ELR (cell line): ENCODE data around the gene PUS1.

Experiments used
- DNase-seq: peaks from one replicate; pipeline ENCODE4 v3.0.0-alpha.2; 2015; ENCODE audit warnings: low read depth

Gene PUS1

GRCh38 chr12:131916306-131917138, 12.6 kb upstream of the PUS1 start:
- peak; percentile 17 for DNase-seq

- no peak for DNase-seq
These were observed 11.9 kb upstream of the PUS1 start for GRCh38 chr12:131917139-131917710.

GRCh38 chr12:131917711-131918306, 11.3 kb upstream of the PUS1 start:
- no peak for DNase-seq

- no peak for DNase-seq
These were observed 10.6 kb upstream of the PUS1 start for GRCh38 chr12:131918311-131919050.

DNA sequence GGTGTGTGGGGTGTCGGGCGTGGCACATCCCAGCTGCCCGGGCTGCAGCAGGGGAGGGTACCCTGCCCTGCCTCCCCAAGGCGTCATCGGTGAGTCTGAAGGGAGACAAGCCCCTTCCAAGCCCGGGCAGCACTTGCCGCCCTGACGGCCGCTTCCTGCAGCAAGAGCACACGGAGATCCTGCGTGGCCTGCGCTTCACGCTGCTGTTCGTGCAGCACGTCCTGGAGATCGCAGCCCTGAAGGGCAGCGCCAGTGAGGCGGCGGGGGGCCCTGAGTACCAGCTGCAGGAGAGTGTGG, 10.1 kb upstream of the PUS1 start:
- DNase-seq = no peak

DNA sequence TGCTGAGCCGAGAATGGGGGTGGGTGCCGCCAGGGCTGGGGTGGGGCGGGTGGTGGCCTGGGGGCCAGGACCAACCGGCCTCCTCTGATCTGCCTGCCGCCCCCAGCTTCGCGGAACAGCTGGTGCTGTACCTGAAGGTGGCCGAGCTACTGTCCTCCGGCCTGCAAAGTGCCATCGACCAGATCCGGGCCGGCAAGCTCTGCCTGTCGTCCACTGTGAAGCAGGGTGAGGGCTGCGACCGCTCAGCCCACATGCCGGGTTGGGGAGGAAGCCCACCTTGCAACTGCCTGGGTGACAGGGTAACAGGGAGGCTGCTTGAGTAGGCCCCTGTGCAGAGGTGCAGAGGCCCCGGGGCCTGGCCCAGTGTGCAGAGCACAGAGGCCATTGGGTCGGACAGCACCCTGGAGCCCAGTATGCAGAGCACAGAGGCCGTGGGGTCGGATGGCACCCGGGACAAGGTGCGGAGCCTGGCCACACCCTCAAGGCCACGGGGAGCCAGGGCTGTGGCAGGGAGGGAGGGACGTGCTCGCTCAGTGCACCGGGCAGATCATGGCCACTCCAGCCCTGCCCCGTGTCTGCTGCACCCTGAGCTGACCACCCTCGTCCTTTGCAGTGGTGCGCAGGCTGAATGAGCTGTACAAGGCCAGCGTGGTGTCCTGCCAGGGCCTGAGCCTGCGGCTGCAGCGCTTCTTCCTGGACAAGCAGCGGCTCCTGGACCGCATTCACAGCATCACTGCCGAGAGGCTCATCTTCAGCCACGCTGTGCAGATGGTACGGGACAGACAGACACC, 9.5 kb upstream of the PUS1 start:
- no peak for DNase-seq

DNA sequence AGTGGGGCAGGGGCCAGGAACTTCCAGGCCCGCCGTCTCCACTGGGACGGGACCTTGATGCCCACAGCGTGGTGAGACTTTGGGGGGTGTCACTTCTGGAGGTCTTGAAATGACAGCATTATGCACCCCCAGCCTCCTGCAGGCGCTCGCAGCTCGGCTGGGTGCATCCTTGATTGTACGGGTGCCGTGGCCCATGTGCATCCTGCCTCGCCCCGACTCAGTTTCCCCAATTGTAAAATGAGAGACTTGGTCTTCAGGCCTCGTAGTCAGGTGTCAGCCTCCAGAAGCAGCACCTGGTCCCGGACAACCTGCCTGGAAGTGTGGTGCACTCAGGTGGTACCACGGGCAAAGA, 8.9 kb upstream of the PUS1 start:
- no peak for DNase-seq

GRCh38 chr12:131920902-131921840, 7.9 kb upstream of the PUS1 start:
- DNase-seq = no peak

DNA sequence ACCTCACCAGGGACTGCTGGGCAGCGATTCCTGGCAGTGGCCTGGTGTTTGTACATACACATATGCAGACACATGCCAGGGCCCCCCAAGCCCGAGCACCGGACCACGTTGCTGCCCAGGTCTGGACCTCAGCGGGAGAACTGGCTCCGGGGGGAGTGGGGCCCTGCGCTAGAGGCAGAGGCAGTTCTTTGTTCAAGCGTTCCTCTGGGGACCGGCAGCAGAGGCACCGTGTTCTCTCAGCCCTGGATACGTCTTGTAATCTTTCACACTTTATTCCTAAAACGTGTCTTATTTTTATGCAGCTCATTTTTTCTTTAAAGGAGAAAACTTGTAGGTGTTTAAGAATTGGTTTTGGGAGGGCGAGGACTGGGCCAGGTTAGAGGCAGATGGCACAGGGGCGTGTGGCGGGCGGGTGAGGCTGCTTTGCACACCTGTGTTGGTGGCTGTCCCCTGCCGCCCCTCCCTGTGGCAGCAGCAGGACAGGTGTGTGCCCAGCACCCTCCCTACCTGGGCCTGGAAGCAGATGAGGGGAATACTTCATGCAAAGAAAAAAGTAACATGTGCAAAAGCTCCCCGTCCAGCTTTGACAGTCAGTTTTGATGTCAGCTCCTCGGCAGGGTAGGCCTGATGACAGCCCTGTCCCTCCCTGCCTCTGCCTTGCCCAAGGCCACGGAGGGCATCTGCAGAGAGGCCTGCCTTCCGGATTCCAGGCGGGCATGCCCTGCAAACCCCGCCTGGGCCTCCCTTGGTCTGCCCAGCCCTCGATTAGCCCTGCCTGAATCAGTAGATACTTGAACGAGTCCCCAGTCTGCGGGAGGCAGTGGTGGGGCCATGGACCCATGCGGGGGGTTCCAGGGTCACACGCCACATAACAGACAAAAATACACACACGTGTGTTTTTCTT, 7.0 kb upstream of the PUS1 start:
- no peak for DNase-seq

DNA sequence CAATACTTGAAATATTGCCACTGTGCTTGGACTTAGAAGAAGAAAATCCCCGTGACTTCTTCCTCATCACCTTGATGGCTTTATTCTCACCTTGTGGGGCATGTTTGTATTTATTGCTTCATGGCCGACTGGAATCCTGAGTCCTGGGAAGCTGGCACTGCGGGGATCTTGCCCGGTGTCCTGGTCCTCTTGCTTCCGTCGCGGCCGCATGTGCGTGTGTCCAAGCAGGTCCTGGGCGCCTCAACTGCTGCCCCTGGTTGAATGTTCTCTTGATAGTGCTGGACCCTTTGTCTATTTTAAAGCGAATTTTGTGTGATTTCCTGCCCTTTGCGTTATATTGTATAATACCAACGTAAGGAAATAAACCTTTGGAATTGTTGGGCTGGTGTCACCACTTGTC, 6.3 kb upstream of the PUS1 start:
- DNase-seq = no peak

GRCh38 chr12:131923260-131923659, 5.8 kb upstream of the PUS1 start:
- no peak for DNase-seq

DNA sequence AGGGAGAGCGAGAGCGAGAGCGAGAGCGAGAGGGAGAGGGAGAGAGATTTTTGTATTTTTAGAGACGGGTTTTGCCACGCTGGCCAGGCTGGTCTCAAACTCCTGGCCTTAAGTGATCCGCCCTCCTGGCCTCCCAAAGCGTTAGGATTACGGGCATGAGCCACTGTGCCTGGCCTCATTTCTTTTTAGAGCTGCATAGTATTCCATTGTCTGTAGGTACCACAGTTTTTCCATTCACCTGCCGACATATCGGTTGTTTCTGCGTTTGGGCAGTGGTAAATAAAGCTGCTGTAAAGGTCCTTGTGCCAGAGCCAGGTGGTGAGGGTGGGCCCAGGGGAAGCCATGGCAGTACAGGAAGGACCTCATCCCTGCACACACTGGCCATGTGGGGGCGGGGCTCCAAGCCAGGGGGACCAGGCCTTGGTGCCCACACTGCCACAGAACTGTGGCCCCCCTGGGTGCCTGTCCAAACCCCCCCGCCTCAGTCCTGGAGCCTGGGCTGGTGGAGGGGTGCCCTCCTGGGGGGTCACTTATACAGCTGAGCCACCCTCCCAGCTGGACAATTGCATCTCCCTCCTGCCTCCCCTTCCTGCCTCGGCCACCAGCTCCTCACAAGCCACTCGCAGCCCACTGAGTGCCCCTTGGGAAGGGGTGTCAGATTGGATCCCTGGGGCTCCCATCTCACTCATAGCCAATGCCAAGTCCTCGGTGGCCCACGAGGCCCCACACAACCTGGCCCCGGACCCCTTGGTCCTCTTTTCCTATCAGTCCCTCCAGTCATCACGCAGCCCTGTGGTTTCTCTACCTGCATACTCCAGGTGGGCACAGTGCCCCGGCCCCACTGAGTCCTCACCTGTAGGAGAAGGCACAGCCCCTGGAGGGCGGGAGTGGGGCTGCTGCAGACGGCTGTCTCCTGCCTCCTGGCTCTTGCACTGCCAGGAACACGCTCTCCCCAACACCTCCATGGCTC, 1.7 kb upstream of the PUS1 start:
- no peak for DNase-seq

GRCh38 chr12:131928080-131928710, 881 bp upstream of the PUS1 start:
- DNase-seq = peak; percentile 58

DNA sequence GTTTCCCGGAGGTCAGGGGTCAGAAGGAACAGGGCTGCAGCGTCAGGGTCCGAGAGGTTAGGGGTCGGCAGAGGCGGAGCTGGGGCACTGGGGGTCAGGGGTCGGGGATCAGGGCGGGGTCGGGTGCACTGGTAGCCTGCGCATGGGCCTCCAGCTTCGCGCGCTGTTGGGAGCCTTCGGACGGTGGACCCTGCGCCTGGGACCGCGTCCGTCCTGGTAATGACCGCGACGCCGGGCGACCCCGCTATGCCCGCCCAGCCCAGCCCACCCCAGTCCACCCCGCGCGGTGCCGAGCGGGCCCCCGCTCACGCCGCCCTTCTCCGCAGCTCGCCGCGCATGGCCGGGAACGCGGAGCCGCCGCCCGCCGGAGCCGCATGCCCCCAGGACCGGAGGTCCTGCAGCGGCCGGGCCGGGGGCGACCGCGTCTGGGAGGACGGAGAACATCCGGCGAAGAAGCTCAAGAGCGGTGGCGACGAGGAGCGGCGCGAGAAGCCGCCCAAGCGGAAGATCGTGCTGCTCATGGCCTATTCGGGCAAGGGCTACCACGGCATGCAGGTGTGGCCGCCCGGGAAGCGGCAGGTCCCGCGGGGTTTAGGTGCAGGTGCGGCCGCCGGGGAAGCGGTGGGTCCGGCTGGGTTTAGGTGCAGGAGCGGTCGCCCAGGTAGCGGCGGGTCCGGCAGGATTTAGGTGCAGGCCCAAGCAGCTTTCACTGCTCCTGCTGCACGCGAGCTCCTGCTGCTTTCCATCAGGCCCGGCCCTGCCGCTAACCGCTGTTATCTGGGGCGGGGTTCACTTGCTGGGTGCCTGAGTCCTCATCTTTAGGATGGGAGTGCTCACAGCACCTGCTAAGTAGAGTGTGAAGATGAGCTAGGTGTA, 743 bp downstream of the PUS1 start:
- peak; percentile 54 for DNase-seq

DNA sequence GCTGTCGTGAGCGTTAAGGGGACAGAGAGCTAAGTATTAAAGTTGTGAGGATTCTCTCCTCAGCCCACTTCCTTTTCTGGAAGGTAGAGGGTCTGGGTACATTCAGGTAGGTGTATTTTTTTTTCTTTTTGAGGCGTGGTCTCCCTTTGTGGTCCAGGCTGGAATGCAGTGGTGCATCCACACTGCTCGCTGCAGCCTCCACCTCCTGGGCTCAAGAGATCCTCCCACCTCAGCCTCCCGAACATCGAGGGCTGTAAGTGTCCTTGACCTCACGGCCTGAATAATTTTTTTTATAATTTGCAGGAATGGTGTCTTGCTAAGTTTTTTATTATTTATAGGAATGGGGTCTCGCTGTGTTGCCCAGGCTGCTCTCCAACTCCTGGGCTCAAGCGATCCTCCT, 1.4 kb downstream of the PUS1 start:
- no peak for DNase-seq

DNA sequence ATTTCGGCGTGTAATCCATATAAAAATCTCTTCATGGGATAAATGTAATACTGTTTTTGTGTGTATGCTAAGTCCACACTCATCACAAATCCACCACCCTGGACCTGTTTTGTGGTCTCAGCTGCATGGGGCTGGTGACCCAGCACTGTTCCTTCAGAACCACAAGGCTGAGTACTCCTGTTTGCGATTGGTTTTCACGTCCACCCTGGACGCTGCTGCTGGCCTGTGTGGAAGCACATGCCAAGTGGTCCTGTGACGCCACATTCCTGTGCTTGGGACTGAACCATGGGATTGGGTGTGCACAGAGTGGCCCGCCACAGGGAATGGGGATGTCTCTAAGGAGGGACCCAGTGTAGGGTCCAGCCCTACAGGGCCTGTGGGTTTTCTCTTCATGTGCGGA, 4.3 kb downstream of the PUS1 start:
- no peak for DNase-seq

- no peak for DNase-seq
These were observed 5.5 kb downstream of the PUS1 start for GRCh38 chr12:131934535-131934934.
